Astrocyte of the spinal cord (primary cell): ENCODE data around the gene PPP1R9B.
A peak's percentile ranks its signal among the peaks of the same experiment; 100 is the strongest.

Experiments
- DNase-seq: peaks from one replicate; pipeline ENCODE4 v3.0.0; 2011; ENCODE audit warnings: low read depth, low spot score
- H3K4me3 ChIP-seq: 2 replicates; pipeline ENCODE4 v1.5.1; 2011; ENCODE audit warnings: low read depth, mild to moderate bottlenecking, low read length, moderate library complexity
- CTCF ChIP-seq: IDR thresholded peaks from 2 replicates; pipeline ENCODE4 v1.5.1; 2012; ENCODE audit warnings: low read depth, mild to moderate bottlenecking, low read length, inconsistent platforms
- in situ Hi-C: cut with HindIII; loops from 2 replicates; pipeline ENCODE4 v1.10.0; 2017; ENCODE audit warnings: low sequenced_read_pairs

Gene PPP1R9B

GRCh38 chr17:50149417-50150353 lies 792 bp downstream of the PPP1R9B start:
- peak overlapping the region; percentile 82 for H3K4me3 ChIP-seq
- in situ Hi-C loops, result no loop called here
- TF ChIP-seq CTCF, result no peak
- DNase-seq, result no peak

- no peak for TF ChIP-seq CTCF
- DNase-seq, result no peak
Measured at GRCh38 chr17:50149091-50149416, 1.4 kb downstream of the PPP1R9B start.

GRCh38 chr17:50148226-50149090 lies 2.0 kb downstream of the PPP1R9B start:
- no peak for DNase-seq
- in situ Hi-C loops, result no loop called here
- TF ChIP-seq CTCF, result peak; percentile 27
- H3K4me3 ChIP-seq, result peak overlapping the region; percentile 82

More at GRCh38 chr17:50149091-50149416, 1.4 kb downstream of the PPP1R9B start:
- in situ Hi-C loops, result no loop called here
- peak overlapping the region; percentile 82 for H3K4me3 ChIP-seq

DNA sequence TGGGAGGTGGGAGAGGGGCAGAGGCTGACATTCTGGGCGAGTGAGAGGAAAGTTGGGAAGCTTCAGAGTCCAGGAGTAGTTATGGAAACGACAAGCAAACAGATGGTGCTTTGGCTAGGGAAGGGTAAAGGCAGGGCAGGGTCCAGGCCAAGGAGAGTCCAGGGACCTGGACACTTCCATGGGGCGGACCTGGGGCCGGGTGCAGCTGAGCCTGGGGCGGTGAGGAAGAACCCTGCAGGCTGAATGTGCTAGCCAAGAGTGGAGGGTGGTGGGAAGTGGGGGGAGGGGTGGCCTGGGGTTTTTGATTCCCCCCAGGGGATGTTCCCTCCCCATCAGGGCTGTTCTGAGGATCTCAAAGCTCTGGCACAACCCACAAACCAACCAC lies 2.6 kb downstream of the PPP1R9B start:
- H3K4me3 ChIP-seq, result peak overlapping the region; percentile 82
- DNase-seq, result no peak
- in situ Hi-C loops, result no loop called here
- TF ChIP-seq CTCF, result no peak

DNA sequence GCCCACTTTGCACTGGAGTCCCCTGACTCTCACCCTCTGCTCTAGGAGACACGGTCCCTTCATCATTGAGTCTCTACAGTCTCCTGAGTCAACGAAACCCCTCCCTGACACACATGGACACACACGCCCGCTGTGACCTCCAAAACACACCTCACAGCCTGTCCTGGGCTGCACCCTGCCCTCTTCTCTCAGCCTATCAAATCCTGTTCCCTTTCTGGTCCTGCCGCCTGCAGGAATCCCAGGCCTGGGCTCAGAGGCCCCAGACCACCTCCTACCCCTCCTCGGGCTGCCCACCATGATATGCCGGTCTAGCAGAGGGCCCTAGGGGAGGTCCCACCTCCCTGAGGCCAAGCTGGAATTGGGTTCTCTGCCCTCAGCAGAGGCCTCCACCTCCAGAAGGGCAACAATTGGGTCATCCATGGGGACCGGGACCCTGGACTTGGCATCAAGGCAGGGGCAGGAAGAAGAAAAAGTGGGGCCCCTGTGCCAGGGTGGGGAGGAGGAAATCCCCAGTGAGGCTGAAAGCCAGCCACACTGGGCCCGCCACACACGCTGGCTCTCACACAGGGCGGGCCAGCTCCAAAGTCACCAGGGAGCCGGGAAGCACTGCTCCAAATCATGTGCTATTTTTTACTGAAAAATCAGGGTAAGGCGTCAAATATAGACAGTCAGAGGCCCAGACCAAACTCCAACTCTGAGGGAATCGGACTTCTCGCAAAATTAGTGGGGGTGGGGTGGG lies 3.4 kb downstream of the PPP1R9B start:
- H3K4me3 ChIP-seq, result peak overlapping the region; percentile 82
- DNase-seq, result no peak
- in situ Hi-C loops, result no loop called here
- no peak for TF ChIP-seq CTCF
